Measurements from ENCODE around the gene RET.

GRCh38 chr10:43036481-43037428 lies 40.1 kb upstream of the RET start:
- TF ChIP-seq CTCF (conservative IDR thresholded peaks at IDR 0.05; ENCODE audit: low read depth, low read length) (no peak), EZH2 (IDR thresholded peaks at IDR 0.05; ENCODE audit: borderline replicate concordance, low read depth, low read length, poor library complexity, severe bottlenecking) (no peak)
